SK-N-SH (cell line): ENCODE measurements around the gene RNF151. TPM values are rescaled to one million over a fixed set of nuclear protein-coding genes. Genes with fewer than 3 reads are reported as not detected.

Source experiments
- CTCF ChIA-PET: fragments of 300-600, 350-600 bp; formaldehyde crosslinking; extraction: SDS; loops from one replicate; lab custom pipeline; 2021; lab: Yijun Ruan, JAX
- POLR2A ChIA-PET: fragments of 350-600 bp; sonication (Branson Sonifier 250); formaldehyde crosslinking; extraction: SDS; loops from one replicate; lab custom pipeline; 2020; ENCODE audit warnings: antibody characterized with exemption, inconsistent platforms; lab: Yijun Ruan, JAX
- DNase-seq: peaks from one replicate; pipeline ENCODE4 v3.0.0; 2012
- H2AFZ ChIP-seq: fragments of 200-600 bp; sonication (generic); 2 replicates; pipeline ENCODE4 v1.8.1; 2016; ENCODE audit warnings: antibody characterized with exemption, mild to moderate bottlenecking, low read depth
- H3F3A ChIP-seq: fragments of 200-600 bp; sonication (generic); replicated peaks from 2 replicates; pipeline ENCODE3; 2016; ENCODE audit warnings: antibody characterized with exemption, mild to moderate bottlenecking; ENCODE audit not compliant: insufficient read depth
- H3K27ac ChIP-seq, 2 experiments: fragments of 200-500 bp in 1 of 2; fragments of 200-600 bp in 1 of 2; sonication (Bioruptor generic) in 1 of 2; sonication (generic), shearing (Covaris generic) in 1 of 2; 2 replicates each; pipeline versions ENCODE4 v1.5.1 to v1.6.1; 2014 to 2016; ENCODE audit warnings: low read depth in 2 of 2, inconsistent platforms in 1 of 2, low read length in 1 of 2, mild to moderate bottlenecking in 1 of 2, mixed read lengths in 1 of 2
- H3K27me3 ChIP-seq: fragments of 200-600 bp; sonication (generic), shearing (Covaris generic); 2 replicates; pipeline ENCODE4 v1.6.1; 2016; ENCODE audit warnings: mixed run types; ENCODE audit not compliant: insufficient read depth
- H3K36me3 ChIP-seq, 2 experiments: fragments of 200-500 bp in 1 of 2; fragments of 200-600 bp in 1 of 2; sonication (Bioruptor generic) in 1 of 2; sonication (generic) in 1 of 2; replicated peaks in 1 of 2; 2 replicates each; pipeline versions ENCODE3 to v1.5.1; 2014 to 2016; ENCODE audit warnings: low read length in 1 of 2, mild to moderate bottlenecking in 1 of 2; ENCODE audit not compliant: insufficient read depth in 2 of 2, control insufficient read depth in 1 of 2
- H3K4me1 ChIP-seq, 2 experiments: fragments of 200-500 bp in 1 of 2; fragments of 200-600 bp in 1 of 2; sonication (Bioruptor generic) in 1 of 2; sonication (generic), shearing (Covaris generic) in 1 of 2; 2 replicates each; pipeline versions ENCODE4 v1.5.1 to v1.6.1; 2014 to 2016; ENCODE audit warnings: low read depth in 1 of 2, low read length in 1 of 2, mixed run types in 1 of 2; ENCODE audit not compliant: insufficient read depth in 2 of 2, control insufficient read depth in 1 of 2
- H3K4me2 ChIP-seq: fragments of 200-600 bp; sonication (generic), shearing (Covaris generic); 2 replicates; pipeline ENCODE4 v1.6.1; 2017; ENCODE audit warnings: mixed run types
- H3K4me3 ChIP-seq, 2 experiments: fragments of 200-500 bp in 1 of 2; fragments of 200-600 bp in 1 of 2; sonication (Bioruptor generic) in 1 of 2; sonication (generic), shearing (Covaris generic) in 1 of 2; 2 replicates each; pipeline versions ENCODE4 v1.5.1 to v1.8.1; 2014 to 2016; ENCODE audit warnings: low read depth in 2 of 2, inconsistent platforms in 1 of 2, low read length in 1 of 2, mild to moderate bottlenecking in 1 of 2, mixed read lengths in 1 of 2, moderate library complexity in 1 of 2
- H3K79me2 ChIP-seq: fragments of 200-600 bp; sonication (generic); 2 replicates; pipeline ENCODE4 v1.8.1; 2017; ENCODE audit warnings: mild to moderate bottlenecking; ENCODE audit not compliant: insufficient read depth
- H3K9ac ChIP-seq: fragments of 200-600 bp; sonication (generic); 2 replicates; pipeline ENCODE4 v1.6.1; 2017; ENCODE audit warnings: mixed run types
- H3K9me2 ChIP-seq: fragments of 200-600 bp; sonication (generic); 2 replicates; pipeline ENCODE4 v1.6.1; 2017; ENCODE audit warnings: mixed run types
- H3K9me3 ChIP-seq: fragments of 200-600 bp; sonication (generic); 2 replicates; pipeline ENCODE4 v1.6.1; 2017; ENCODE audit warnings: mixed run types, mild to moderate bottlenecking, moderate library complexity
- H4K20me1 ChIP-seq: fragments of 200-600 bp; sonication (generic); 2 replicates; pipeline ENCODE4 v1.6.1; 2017; ENCODE audit warnings: mild to moderate bottlenecking, mixed run types; ENCODE audit not compliant: insufficient read depth
- ELF1 ChIP-seq: IDR thresholded peaks from 2 replicates; pipeline ENCODE4 v1.4.0; 2012
- GABPA ChIP-seq: IDR thresholded peaks from 2 replicates; pipeline ENCODE4 v1.4.0; 2012; ENCODE audit warnings: low read depth, mild to moderate bottlenecking
- MAX ChIP-seq: IDR thresholded peaks from 2 replicates; pipeline ENCODE4 v1.4.0; 2012; ENCODE audit warnings: low read depth
- MEF2A ChIP-seq: IDR thresholded peaks from 2 replicates; pipeline ENCODE4 v1.4.0; 2012; ENCODE audit warnings: low read depth, borderline replicate concordance
- NRF1 ChIP-seq: IDR thresholded peaks from 2 replicates; pipeline ENCODE4 v1.6.1; 2012; ENCODE audit warnings: low read depth, mild to moderate bottlenecking, low read length
- POLR2AphosphoS5 ChIP-seq: IDR thresholded peaks from 2 replicates; pipeline ENCODE4 v1.6.1; 2012; ENCODE audit warnings: low read depth, low read length
- RAD21 ChIP-seq: IDR thresholded peaks from 2 replicates; pipeline ENCODE4 v1.6.1; 2012; ENCODE audit warnings: mild to moderate bottlenecking, low read length
- RCOR1 ChIP-seq: fragments of 150-350 bp; IDR thresholded peaks from 2 replicates; pipeline ENCODE4 v1.6.1; 2017; ENCODE audit warnings: antibody characterized with exemption, low read length
- REST ChIP-seq: IDR thresholded peaks from 2 replicates; pipeline ENCODE4 v1.6.1; 2012; ENCODE audit warnings: mild to moderate bottlenecking, low read depth, low read length, moderate library complexity
- RXRA ChIP-seq: IDR thresholded peaks from 2 replicates; pipeline ENCODE4 v1.4.0; 2012; ENCODE audit warnings: low read depth, mild to moderate bottlenecking, borderline replicate concordance
- TAF1 ChIP-seq: IDR thresholded peaks from 2 replicates; pipeline ENCODE4 v1.6.1; 2012; ENCODE audit warnings: low read depth, mild to moderate bottlenecking, low read length, moderate library complexity, borderline replicate concordance
- TCF12 ChIP-seq: IDR thresholded peaks from 2 replicates; pipeline ENCODE4 v1.4.0; 2012
- TEAD4 ChIP-seq: IDR thresholded peaks from 2 replicates; pipeline ENCODE4 v1.4.0; 2012; ENCODE audit warnings: mild to moderate bottlenecking, borderline replicate concordance; ENCODE audit not compliant: insufficient read depth
- USF1 ChIP-seq: IDR thresholded peaks from 2 replicates; pipeline ENCODE4 v1.4.0; 2012; ENCODE audit warnings: low read depth, borderline replicate concordance
- USF2 ChIP-seq: fragments of 150-350 bp; IDR thresholded peaks from 2 replicates; pipeline ENCODE4 v1.6.1; 2017; ENCODE audit warnings: antibody characterized with exemption, low read length, low read depth, borderline replicate concordance
- ZBTB33 ChIP-seq: IDR thresholded peaks from 2 replicates; pipeline ENCODE4 v1.4.0; 2012; ENCODE audit warnings: low read depth, borderline replicate concordance
- WGBS: methylation state at CpG from one replicate; pipeline ENCODE4 v1.1.6; 2017; ENCODE audit warnings: low lambda C conversion rate; 5-methylcytosine and 5-hydroxymethylcytosine counted together
- polyA plus RNA-seq, 3 experiments: library from polyadenylated mRNA; depleted of rRNA; stranded (reverse); fragments of >200 nt; gene quantifications; 2 replicates each; pipeline ENCODE4 v1.2.3, GENCODE V29; 2012

RNF151 gene
- polyA plus RNA-seq, 1 of the 3 experiments (the other 2 are of a cell fraction): 0.07 TPM

- Histone ChIP-seq H3K27ac (peak within 1 kb of the TSS in 1 of 2 experiments; percentile 58; a peak in 1 of 4 replicates), H3K9me3 (no peaks in the 10 kb centered on the region), H3K79me2 (peaks cover 19% of the 10 kb centered on the region; the same call in 1 of the 2 replicates), H3K9me2 (no peaks in the 10 kb centered on the region), H3K36me3 (peaks cover 5 to 13% of the 10 kb centered on the region in 2 experiments), H3K4me1 (peaks cover 8 to 30% of the 10 kb centered on the region in 2 experiments; a peak in 2 of 4 replicates), H3K4me2 (peak within 1 kb of the TSS; percentile 85), H3K4me3 (peak within 1 kb of the TSS; percentile 62), H3F3A (peaks cover 9% of the 10 kb centered on the region), H2AFZ (peak within 1 kb of the TSS; percentile 46; the same call in 1 of the 2 replicates), H3K27me3 (no peaks in the 10 kb centered on the region), H3K9ac (peak within 1 kb of the TSS; percentile 46; the same call in 1 of the 2 replicates), H4K20me1 (no peaks in the 10 kb centered on the region)
- TF ChIP-seq MEF2A: no peak
- TF ChIP-seq ZBTB33: no peak
- no peak for TF ChIP-seq USF2
- TF ChIP-seq REST: no peak
- no peak for TF ChIP-seq ELF1
- TF ChIP-seq TAF1: no peak
- no peak for TF ChIP-seq POLR2AphosphoS5
- no peak for TF ChIP-seq RXRA
- no peak for TF ChIP-seq TEAD4
- TF ChIP-seq GABPA: no peak
- no peak for TF ChIP-seq TCF12
- TF ChIP-seq MAX: no peak
- no peak for TF ChIP-seq USF1
- no peak for TF ChIP-seq NRF1
- no peak for TF ChIP-seq RCOR1
- no peak for TF ChIP-seq RAD21
- peak; percentile 86 for DNase-seq
- WGBS: 25% methylated on average over 20 of the region's 67 CpGs
- ChIA-PET POLR2A (interaction anchor here (2.3 kb wide), 1 partner anchor 25 kb away, joined by 8 read pairs; the partner anchor contains the start of gene RPS2), CTCF (interaction anchor here (1.0 to 12.9 kb wide), 5 partner anchors 9 to 151 kb away, joined by 3 to 108 read pairs (median 4); no protein-coding TSS in a partner anchor)
Observed at GRCh38 chr16:1989209-1990100, 22.8 kb downstream of the RNF151 start, which contains the start of gene SYNGR3. Gene SYNGR3, plus strand, starts transcription at chr16:1989970. Its CDS starts 133 bp downstream, at chr16:1990103.
